ENCODE data around the gene NTPCR. TPM values are rescaled to one million over a fixed set of nuclear protein-coding genes. Genes with fewer than 3 reads are reported as not detected.

The NTPCR gene
- total RNA-seq, 2 donors from 2014 or later: 28.3 to 29.1 TPM

DNA sequence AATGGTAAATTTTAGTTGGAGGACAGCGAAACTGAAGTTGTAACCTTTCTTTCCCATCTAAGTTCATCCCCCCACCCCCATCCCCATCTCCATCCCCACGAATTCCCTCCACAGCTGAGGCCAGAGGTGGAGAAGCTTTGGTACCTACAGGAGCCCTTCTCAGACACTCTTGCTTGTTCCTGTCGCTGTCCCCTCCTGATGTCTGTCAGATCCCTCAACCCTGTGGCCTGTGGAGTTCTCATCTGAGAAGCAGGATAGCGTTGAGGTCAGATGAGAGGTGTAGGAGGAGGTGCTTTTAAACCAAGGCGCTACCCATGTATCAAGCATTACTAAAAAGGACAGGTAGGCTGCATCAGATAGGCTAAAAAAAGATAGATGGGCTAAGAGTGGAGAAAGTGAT lies 769 bp downstream of the NTPCR start:
- no peaks in the 10 kb centered on the region for H3K27me3 ChIP-seq (replicated peaks; ENCODE audit: insufficient read depth)
- intact Hi-C loops (cut with DNase I): loop anchor here (5.0 kb wide), 1 partner anchor 319 kb away; the partner anchor contains the start of gene SIPA1L2
- TF ChIP-seq POLR2AphosphoS5 (IDR thresholded peaks at IDR 0.05) (no peak), POLR2A (IDR thresholded peaks at IDR 0.05) (no peak)
- TF ChIP-seq, protein P1, sequence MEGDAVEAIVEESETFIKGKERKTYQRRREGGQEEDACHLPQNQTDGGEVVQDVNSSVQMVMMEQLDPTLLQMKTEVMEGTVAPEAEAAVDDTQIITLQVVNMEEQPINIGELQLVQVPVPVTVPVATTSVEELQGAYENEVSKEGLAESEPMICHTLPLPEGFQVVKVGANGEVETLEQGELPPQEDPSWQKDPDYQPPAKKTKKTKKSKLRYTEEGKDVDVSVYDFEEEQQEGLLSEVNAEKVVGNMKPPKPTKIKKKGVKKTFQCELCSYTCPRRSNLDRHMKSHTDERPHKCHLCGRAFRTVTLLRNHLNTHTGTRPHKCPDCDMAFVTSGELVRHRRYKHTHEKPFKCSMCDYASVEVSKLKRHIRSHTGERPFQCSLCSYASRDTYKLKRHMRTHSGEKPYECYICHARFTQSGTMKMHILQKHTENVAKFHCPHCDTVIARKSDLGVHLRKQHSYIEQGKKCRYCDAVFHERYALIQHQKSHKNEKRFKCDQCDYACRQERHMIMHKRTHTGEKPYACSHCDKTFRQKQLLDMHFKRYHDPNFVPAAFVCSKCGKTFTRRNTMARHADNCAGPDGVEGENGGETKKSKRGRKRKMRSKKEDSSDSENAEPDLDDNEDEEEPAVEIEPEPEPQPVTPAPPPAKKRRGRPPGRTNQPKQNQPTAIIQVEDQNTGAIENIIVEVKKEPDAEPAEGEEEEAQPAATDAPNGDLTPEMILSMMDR (IDR thresholded peaks at IDR 0.05): no peak
- no peaks in the 10 kb centered on the region for H3K4me1 ChIP-seq (replicated peaks)
- peak overlapping the region; percentile 83 for H3K4me3 ChIP-seq
- peak; percentile 9 for DNase-seq (ENCODE audit: low spot score)
- H3K36me3 ChIP-seq: no peaks in the 10 kb centered on the region
- H3K27ac ChIP-seq: peak overlapping the region; percentile 76 to 79
- 16% methylated on average over 5 of the region's 5 CpGs for WGBS
- H3K9me3 ChIP-seq: no peaks in the 10 kb centered on the region

DNA sequence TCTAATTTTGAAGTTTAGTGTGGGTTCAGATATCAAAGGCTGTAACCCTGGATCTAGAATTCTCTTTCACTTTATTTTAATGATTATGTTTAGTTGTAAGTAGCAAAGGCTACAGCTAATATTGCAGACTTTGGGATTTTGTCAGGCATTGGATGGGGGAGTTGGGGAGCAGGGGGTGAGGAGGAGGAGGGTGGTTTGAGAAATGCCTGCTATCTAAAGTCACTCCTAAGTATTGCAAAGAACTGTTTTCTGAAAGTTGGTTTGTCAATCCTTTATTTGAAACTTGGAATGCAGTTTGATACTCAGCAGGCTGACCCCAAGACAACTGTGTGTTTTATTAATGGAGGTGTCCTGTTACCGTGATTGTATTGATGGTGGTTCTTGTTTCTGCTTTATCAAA lies 1.2 kb downstream of the NTPCR start:
- no peak for TF ChIP-seq POLR2A (IDR thresholded peaks at IDR 0.05)
- TF ChIP-seq, protein P1 (IDR thresholded peaks at IDR 0.05): no peak
- no peak for TF ChIP-seq POLR2AphosphoS5 (IDR thresholded peaks at IDR 0.05)
- 43% methylated on average over 1 of the region's 1 CpG for WGBS
- H3K9me3 ChIP-seq: no peaks in the 10 kb centered on the region
- H3K27me3 ChIP-seq (replicated peaks; ENCODE audit: insufficient read depth): no peaks in the 10 kb centered on the region
- no peaks in the 10 kb centered on the region for H3K36me3 ChIP-seq
- no peaks in the 10 kb centered on the region for H3K4me1 ChIP-seq (replicated peaks)
- intact Hi-C loops (cut with DNase I): loop anchor here (5.0 kb wide), 1 partner anchor 319 kb away; the partner anchor contains the start of gene SIPA1L2
- H3K27ac ChIP-seq: no peak overlapping the region
- DNase-seq (ENCODE audit: low spot score): no peak
- no peak overlapping the region for H3K4me3 ChIP-seq

- Histone ChIP-seq H3K9me3 (no peaks in the 10 kb centered on the region), H3K36me3 (no peaks in the 10 kb centered on the region), H3K27ac (no peak overlapping the region), H3K4me1 (replicated peaks) (no peaks in the 10 kb centered on the region), H3K4me3 (no peak overlapping the region), H3K27me3 (replicated peaks; ENCODE audit: insufficient read depth) (no peaks in the 10 kb centered on the region)
- intact Hi-C loops (cut with DNase I): loop anchor here (5.0 kb wide), 1 partner anchor 321 kb away; the partner anchor contains the start of gene SIPA1L2
- TF ChIP-seq, protein P1 (IDR thresholded peaks at IDR 0.05): peak in 1 of 4 experiments; percentile 50
- no peak for TF ChIP-seq POLR2A (IDR thresholded peaks at IDR 0.05)
- WGBS: 81% methylated on average over 2 of the region's 2 CpGs
- DNase-seq (ENCODE audit: low spot score): peak; percentile 24
Measured at GRCh38 chr1:232952514-232953499, 2.4 kb downstream of the NTPCR start.

DNA sequence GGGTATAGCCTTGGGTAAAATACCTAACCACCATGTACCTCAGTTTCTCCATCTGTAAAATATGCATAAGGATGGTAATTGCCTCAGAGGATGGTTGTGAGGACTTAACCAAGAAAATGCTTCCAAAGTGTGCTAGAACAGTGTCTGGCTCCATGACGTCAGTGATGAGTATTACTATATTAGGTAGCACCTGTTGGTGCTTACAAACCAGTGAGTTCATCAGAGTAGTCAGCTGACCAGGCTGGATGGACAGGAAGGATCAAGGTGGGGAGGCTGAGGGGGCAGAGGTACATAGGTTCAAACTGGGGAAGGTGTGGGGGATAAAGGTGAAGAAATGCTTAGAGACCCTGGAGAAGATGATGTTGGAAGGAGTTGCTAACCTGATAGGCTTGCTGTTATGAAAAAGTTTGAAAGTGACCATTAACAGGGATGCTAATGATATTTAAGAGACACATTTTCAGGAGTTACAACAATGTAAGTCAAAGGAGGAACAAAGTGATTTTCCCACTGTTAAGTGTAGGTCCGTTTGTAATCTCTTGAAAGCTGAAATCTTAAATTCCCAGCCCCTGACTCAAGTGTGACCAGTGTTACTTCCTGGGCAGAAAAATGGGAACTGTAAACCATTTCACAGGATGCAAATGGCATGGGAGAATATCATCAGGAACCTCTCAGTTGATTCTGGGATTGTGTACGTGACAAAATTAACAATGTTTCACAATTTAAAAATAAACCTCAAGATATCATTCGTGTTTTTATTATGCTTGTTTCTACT lies 4.4 kb downstream of the NTPCR start:
- no peaks in the 10 kb centered on the region for H3K36me3 ChIP-seq
- no peak overlapping the region for H3K27ac ChIP-seq
- no peak overlapping the region for H3K4me3 ChIP-seq
- no peak for DNase-seq (ENCODE audit: low spot score)
- intact Hi-C loops (cut with DNase I): loop anchor here (5.0 kb wide), 1 partner anchor 322 kb away; the partner anchor contains the start of gene SIPA1L2
- 87% methylated on average over 4 of the region's 4 CpGs for WGBS
- no peaks in the 10 kb centered on the region for H3K4me1 ChIP-seq (replicated peaks)
- TF ChIP-seq POLR2A (IDR thresholded peaks at IDR 0.05) (no peak), POLR2AphosphoS5 (IDR thresholded peaks at IDR 0.05) (no peak)
- TF ChIP-seq, protein P1 (IDR thresholded peaks at IDR 0.05): no peak
- H3K27me3 ChIP-seq (replicated peaks; ENCODE audit: insufficient read depth): no peaks in the 10 kb centered on the region
- H3K9me3 ChIP-seq: no peaks in the 10 kb centered on the region

All from prostate gland (tissue), 2 donors.